BE2C (cell line): ENCODE data around the gene NUP35.

Experiments
- DNase-seq: peaks from one replicate; pipeline ENCODE4 v3.0.0-alpha.2; 2020
- H3K27me3 ChIP-seq: fragments of 250-450 bp; sonication (Bioruptor Pico); 2 replicates; pipeline ENCODE4 v1.5.1; 2020; ENCODE audit warnings: mild to moderate bottlenecking
- H3K36me3 ChIP-seq: fragments of 250-450 bp; sonication (Bioruptor Pico); 2 replicates; pipeline ENCODE4 v1.5.1; 2020; ENCODE audit warnings: mild to moderate bottlenecking
- H3K4me1 ChIP-seq: fragments of 250-450 bp; sonication (Bioruptor Pico); 2 replicates; pipeline ENCODE4 v1.5.1; 2020
- H3K4me3 ChIP-seq: 2 replicates; pipeline ENCODE4 v1.5.1; 2011; ENCODE audit warnings: low read depth, low read length
- H3K9me3 ChIP-seq: fragments of 250-450 bp; sonication (Bioruptor Pico); 2 replicates; pipeline ENCODE4 v1.5.1; 2020
- CTCF ChIP-seq: IDR thresholded peaks from 2 replicates; pipeline ENCODE4 v1.5.1; 2012; ENCODE audit warnings: mild to moderate bottlenecking, low read depth, low read length

NUP35 gene

DNA sequence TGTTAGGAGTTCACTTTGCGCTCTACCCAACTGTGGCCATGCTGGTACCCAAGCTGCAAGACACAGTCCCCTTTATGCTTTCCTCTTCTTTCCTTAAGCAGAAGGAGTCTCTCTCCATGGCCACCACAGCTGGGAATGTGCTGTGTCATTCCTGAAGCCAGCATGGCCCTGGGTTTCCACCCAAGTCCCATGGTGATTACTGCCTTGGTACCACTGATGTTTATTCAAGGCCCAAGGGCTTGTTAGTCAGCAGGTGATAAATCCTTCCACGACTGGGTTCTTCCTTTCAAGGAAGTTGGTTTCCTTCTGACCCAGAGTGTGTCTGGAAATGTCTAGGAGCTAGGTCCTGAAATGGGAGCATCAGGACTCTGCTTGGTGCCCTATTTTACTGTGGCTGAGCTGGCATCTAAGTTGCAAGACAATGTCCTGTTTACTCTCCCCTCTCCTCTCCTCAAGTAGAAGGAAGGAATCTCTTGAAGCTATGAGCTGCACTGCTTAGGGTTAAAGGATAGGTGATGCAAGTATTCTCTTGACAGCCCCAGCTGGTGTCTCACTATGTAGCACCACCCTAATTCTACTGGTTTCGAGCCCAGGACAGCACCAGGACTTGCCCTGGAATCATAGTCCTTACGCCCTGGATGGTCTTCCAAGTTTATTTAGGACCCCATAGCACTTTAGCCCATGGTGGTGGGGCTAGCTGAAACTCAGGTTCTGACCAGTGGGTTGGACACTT is 18.7 kb upstream of the NUP35 start:
- Histone ChIP-seq H3K27me3 (no peaks in the 10 kb centered on the region), H3K4me3 (no peak overlapping the region), H3K9me3 (no peaks in the 10 kb centered on the region), H3K4me1 (no peaks in the 10 kb centered on the region), H3K36me3 (no peaks in the 10 kb centered on the region)
- no peak for TF ChIP-seq CTCF
- no peak for DNase-seq

GRCh38 chr2:183112577-183112976 is 11.7 kb upstream of the NUP35 start:
- no peaks in the 10 kb centered on the region for H3K9me3 ChIP-seq
- H3K36me3 ChIP-seq = no peaks in the 10 kb centered on the region
- no peak for TF ChIP-seq CTCF
- no peaks in the 10 kb centered on the region for H3K27me3 ChIP-seq
- no peak for DNase-seq
- H3K4me1 ChIP-seq = no peaks in the 10 kb centered on the region
- H3K4me3 ChIP-seq = no peak overlapping the region

- Histone ChIP-seq H3K36me3 (no peaks in the 10 kb centered on the region), H3K9me3 (no peaks in the 10 kb centered on the region), H3K4me3 (no peak overlapping the region), H3K4me1 (no peaks in the 10 kb centered on the region), H3K27me3 (no peaks in the 10 kb centered on the region)
- no peak for TF ChIP-seq CTCF
- no peak for DNase-seq
Observed at GRCh38 chr2:183113630-183114029, 10.6 kb upstream of the NUP35 start.

DNA sequence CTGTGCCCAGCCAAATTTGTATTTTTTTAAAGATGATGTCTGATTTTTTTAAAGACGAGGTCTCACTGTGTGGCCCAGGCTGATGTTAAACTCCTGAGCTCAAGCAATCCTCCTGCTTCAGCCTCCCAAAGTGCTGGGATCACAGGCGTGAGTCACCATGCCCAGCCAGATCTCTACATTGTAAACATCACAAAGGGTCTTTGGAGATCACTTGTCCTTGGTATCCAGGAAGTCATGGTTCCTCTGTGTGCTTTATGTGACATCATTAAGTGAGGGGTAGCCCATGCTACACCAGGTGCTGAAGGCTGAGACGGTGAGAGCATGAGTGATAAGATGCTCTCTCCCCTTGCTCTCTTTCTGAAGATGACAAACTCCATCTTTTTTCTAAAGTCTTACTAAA is 7.0 kb upstream of the NUP35 start:
- Histone ChIP-seq H3K27me3 (no peaks in the 10 kb centered on the region), H3K4me3 (no peak overlapping the region), H3K4me1 (no peaks in the 10 kb centered on the region), H3K36me3 (no peaks in the 10 kb centered on the region), H3K9me3 (no peaks in the 10 kb centered on the region)
- no peak for TF ChIP-seq CTCF
- no peak for DNase-seq

- peak; percentile 5 for DNase-seq
Observed at GRCh38 chr2:183123117-183123958, 905 bp upstream of the NUP35 start.

More at GRCh38 chr2:183123117-183123958, 905 bp upstream of the NUP35 start:
- Histone ChIP-seq H3K36me3 (no peaks in the 10 kb centered on the region), H3K27me3 (no peaks in the 10 kb centered on the region), H3K4me1 (no peaks in the 10 kb centered on the region), H3K9me3 (no peaks in the 10 kb centered on the region), H3K4me3 (peak overlapping the region; percentile 86)
- TF ChIP-seq CTCF = no peak
